ENCODE measurements around the gene RETSAT. TPM values are rescaled to one million over a fixed set of nuclear protein-coding genes. Genes with fewer than 3 reads are reported as not detected.
"Not testable (repeated sequence)": the region's sequence is repeated elsewhere in the genome, so short reads cannot be mapped to it uniquely, and the experiment has no call there.

Gene RETSAT
- total RNA-seq, 1 donor from 2014 or later = 23.1 TPM

DNA sequence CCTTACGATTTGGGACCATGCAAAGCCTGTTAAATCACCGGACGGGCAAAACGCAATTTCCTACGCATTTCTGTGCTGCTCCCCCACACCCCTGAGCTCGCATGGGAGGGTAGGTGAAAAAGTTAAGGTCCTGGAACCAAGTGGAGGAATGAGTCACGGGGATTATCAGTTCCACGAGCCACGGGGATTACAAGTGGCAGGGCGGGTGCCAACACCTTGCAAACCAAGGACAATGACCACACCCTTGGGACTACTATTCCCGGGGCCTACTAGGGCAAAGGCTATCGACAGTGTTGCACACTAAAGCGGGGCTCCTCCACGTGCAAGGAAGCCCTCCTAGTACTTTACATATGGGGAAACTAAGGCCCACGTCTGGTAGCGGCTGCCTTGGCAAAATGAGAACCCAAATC lies 447 bp downstream of the RETSAT start:
- peak overlapping the region; percentile 98 for H3K27ac Mint-ChIP-seq
- H3K4me1 Mint-ChIP-seq (ENCODE audit: low read depth) = peaks cover 15% of the 10 kb centered on the region
- no peak for DNase-seq (ENCODE audit: low spot score, unreplicated experiment)
- no peak for TF ChIP-seq CTCF (IDR thresholded peaks at IDR 0.05; ENCODE audit: unreplicated experiment)
- no peaks in the 10 kb centered on the region for H3K27me3 Mint-ChIP-seq
- peak overlapping the region; percentile 100 for H3K4me3 Mint-ChIP-seq (ENCODE audit: low read depth)
- H3K9me3 Mint-ChIP-seq (ENCODE audit: low read depth) = no peaks in the 10 kb centered on the region
- H3K36me3 Mint-ChIP-seq (ENCODE audit: insufficient read depth) = peaks cover 14% of the 10 kb centered on the region

DNA sequence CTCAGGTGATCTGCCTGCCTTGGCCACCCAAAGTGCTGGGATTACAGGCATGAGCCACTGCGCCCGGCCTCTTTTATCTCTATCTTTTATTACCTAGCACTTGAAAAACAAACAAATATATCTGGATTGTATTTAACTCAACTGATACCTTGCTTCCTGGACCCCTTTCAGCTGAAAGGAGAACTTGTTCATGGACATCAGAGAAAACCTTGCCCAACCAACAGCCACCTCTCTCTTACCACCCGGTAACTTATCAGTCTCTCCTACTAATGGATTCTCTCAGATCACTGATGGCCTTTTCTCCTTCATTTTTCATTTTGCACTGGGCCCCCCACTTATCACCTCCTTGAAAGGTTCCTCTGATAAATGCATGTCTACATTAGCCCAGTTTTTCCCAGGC lies 6.7 kb downstream of the RETSAT start:
- no peak for DNase-seq (ENCODE audit: low spot score, unreplicated experiment)
- Mint-ChIP-seq H3K27ac (no peak overlapping the region), H3K4me3 (ENCODE audit: low read depth) (no peak overlapping the region), H3K36me3 (ENCODE audit: insufficient read depth) (peaks cover 19% of the 10 kb centered on the region), H3K27me3 (no peaks in the 10 kb centered on the region), H3K9me3 (ENCODE audit: low read depth) (no peaks in the 10 kb centered on the region), H3K4me1 (ENCODE audit: low read depth) (peaks cover 6% of the 10 kb centered on the region)
- TF ChIP-seq CTCF (IDR thresholded peaks at IDR 0.05; ENCODE audit: unreplicated experiment) = no peak

DNA sequence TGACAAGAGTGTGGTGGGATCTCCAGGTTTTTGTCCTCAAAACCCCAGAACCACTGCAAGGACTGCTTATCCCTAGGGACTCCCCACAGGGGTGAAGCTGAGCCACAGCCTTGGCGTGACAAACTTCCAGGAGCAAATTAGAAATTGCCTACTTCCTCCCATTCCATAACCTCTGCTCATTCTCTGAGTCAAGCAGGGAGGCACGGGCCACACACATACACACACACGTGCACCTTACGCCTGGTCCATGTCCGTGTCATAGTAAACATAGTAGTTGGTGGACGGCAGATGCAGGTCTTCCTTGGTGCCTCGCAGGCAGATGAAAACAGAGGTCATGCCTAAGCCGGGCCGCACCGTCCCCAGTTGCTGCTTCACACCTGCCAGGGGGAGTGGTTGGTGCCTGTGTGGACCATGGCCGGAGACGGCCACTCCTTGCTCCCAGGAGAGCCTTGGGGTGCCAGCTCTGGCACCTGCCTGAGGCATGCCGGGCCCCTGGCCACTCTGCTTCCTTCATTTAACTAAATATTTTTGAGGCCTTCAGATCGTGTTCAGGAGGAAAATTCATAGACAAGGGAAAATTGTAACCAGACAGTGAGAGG lies 9.9 kb downstream of the RETSAT start:
- Mint-ChIP-seq H3K27ac (no peak overlapping the region), H3K27me3 (peaks cover 9% of the 10 kb centered on the region), H3K4me1 (ENCODE audit: low read depth) (peaks cover 6% of the 10 kb centered on the region), H3K4me3 (ENCODE audit: low read depth) (no peak overlapping the region), H3K36me3 (ENCODE audit: insufficient read depth) (peaks cover 10% of the 10 kb centered on the region), H3K9me3 (ENCODE audit: low read depth) (no peaks in the 10 kb centered on the region)
- no peak for DNase-seq (ENCODE audit: low spot score, unreplicated experiment)
- no peak for TF ChIP-seq CTCF (IDR thresholded peaks at IDR 0.05; ENCODE audit: unreplicated experiment)

GRCh38 chr2:85343207-85343895 lies 11.0 kb downstream of the RETSAT start:
- H3K4me3 Mint-ChIP-seq (ENCODE audit: low read depth); DNase-seq (ENCODE audit: low spot score, unreplicated experiment); H3K27ac Mint-ChIP-seq; H3K4me1 Mint-ChIP-seq (ENCODE audit: low read depth); H3K9me3 Mint-ChIP-seq (ENCODE audit: low read depth): not testable (repeated sequence)
- peaks cover 10% of the 10 kb centered on the region for H3K36me3 Mint-ChIP-seq (ENCODE audit: insufficient read depth)
- peaks cover 11% of the 10 kb centered on the region for H3K27me3 Mint-ChIP-seq

- DNase-seq (ENCODE audit: low spot score, unreplicated experiment) = no peak
- no peak for TF ChIP-seq CTCF (IDR thresholded peaks at IDR 0.05; ENCODE audit: unreplicated experiment)
- no peaks in the 10 kb centered on the region for H3K4me1 Mint-ChIP-seq (ENCODE audit: low read depth)
- no peak overlapping the region for H3K4me3 Mint-ChIP-seq (ENCODE audit: low read depth)
- H3K27ac Mint-ChIP-seq = no peak overlapping the region
- peaks cover 4% of the 10 kb centered on the region for H3K36me3 Mint-ChIP-seq (ENCODE audit: insufficient read depth)
- H3K9me3 Mint-ChIP-seq (ENCODE audit: low read depth) = no peaks in the 10 kb centered on the region
- H3K27me3 Mint-ChIP-seq = peaks cover 14% of the 10 kb centered on the region
These were observed 12.2 kb downstream of the RETSAT start for GRCh38 chr2:85342156-85342555.

Measured in progenitor cell of endocrine pancreas (in vitro differentiated cells).